ENCODE measurements around the gene RNF222. TPM values are rescaled to one million over a fixed set of nuclear protein-coding genes. Genes with fewer than 3 reads are reported as not detected.

Gene RNF222
- total and polyA plus RNA-seq, 10 of the 15 experiments (the other 5 are each of a cell fraction or from before 2014, with no cell fraction given), result not detected

DNA sequence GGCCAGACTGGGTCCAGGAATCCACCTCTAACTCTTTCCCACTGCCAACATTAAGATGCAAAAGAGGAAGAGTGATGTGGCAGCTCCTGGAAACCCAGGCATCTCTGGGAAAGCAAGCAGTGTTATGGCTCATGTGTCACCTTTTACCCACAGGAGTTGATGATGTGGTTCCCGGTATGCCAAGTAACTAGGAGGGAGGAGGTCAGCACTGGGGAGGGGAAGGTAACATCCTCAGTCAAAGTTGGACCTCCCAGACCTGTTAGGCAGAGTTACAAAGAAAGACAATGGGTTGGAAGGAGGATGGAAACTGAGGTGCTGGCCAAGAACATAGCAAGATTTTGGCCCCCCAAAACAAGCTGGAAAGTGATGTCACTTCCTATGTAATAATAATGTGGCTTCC lies 32.5 kb downstream of the RNF222 start:
- 82% methylated on average over 1 of the region's 1 CpG for WGBS (ENCODE audit: insufficient coverage, insufficient replicate concordance, low lambda C conversion rate, missing lambda C conversion rate)
- no peak overlapping the region for H3K4me2 ChIP-seq (ENCODE audit: control insufficient read depth, insufficient read depth)
- no peaks in the 10 kb centered on the region for H3K27me3 ChIP-seq (replicated peaks in 1 of 2; ENCODE audit: control insufficient read depth in 2 of 2, insufficient read depth in 2 of 2, low read length in 1 of 2)

DNA sequence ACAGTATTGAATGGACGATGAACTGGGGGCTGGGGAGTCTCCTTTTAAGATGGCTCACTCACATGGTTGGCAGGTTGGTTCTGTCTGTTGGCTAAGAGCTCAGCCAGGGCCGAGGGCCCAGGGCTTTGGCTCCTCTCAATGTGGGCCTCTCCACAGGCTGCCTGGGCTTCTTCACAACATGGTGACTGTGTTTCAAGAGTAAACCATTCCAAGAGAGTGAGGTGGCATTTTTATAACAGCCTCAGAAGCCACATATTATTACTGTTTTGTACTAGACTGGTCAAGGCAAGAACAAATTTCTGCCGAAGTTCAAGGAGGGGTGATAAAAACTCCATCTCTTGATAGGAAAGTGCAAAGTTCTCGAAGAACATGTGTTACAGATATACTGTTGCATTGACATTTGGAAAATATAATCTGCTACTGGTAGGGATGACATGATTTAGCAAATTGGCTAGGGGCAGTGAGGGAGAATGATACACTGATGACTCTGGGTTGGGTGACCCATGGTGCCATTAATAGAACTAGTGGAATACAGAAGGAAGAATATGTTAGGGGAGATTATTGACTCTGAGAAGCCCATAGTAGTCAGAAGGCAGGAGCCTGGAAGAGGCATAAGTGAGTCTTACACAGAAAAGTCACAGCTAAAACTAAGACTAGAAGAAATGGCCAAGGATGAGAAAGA lies 34.8 kb downstream of the RNF222 start:
- Histone ChIP-seq H3K9me3 (replicated peaks; ENCODE audit: control insufficient read depth, insufficient read depth, low read length) (no peaks in the 10 kb centered on the region), H2AFZ (ENCODE audit: control insufficient read depth, low read depth, low read length) (no peak overlapping the region), H3K4me1 (ENCODE audit: control insufficient read depth, insufficient read depth, low read length) (no peaks in the 10 kb centered on the region), H3K4me2 (ENCODE audit: control insufficient read depth, insufficient read depth) (no peak overlapping the region), H3K9ac (ENCODE audit: control insufficient read depth, insufficient read depth, low read length) (no peak overlapping the region), H3K79me2 (ENCODE audit: control insufficient read depth, insufficient read depth, low read length) (no peaks in the 10 kb centered on the region), H3K36me3 (ENCODE audit: control insufficient read depth in 2 of 2, insufficient read depth in 2 of 2, low read length in 1 of 2) (no peaks in the 10 kb centered on the region), H3K4me3 (no peak overlapping the region), H3K27ac (ENCODE audit: control insufficient read depth, insufficient read depth) (no peak overlapping the region), H3K27me3 (replicated peaks in 1 of 2; ENCODE audit: control insufficient read depth in 2 of 2, insufficient read depth in 2 of 2, low read length in 1 of 2) (no peaks in the 10 kb centered on the region), H4K20me1 (ENCODE audit: control insufficient read depth, insufficient read depth) (no peaks in the 10 kb centered on the region)
- 28% methylated on average over 4 of the region's 4 CpGs for WGBS (ENCODE audit: insufficient coverage, insufficient replicate concordance, low lambda C conversion rate, missing lambda C conversion rate)
- intact Hi-C loops (cut with micrococcal nuclease; ENCODE audit: unreplicated experiment) (no loop called here), in situ Hi-C loops (cut with MboI) (no loop called here)
- ATAC-seq (no peak), FAIRE-seq (no peak), DNase-seq (ENCODE audit: low read depth, low spot score) (no peak)
- ChIA-PET SMC1A (ENCODE audit: uncharacterized antibody, unreplicated experiment) (no interaction called here), RAD21 (ENCODE audit: unreplicated experiment) (no interaction called here), CTCF (interaction anchor here (1.2 kb wide), 1 partner anchor 14 kb away, joined by 3 read pairs; the partner anchor contains the start of gene KRABD2), POLR2A (no interaction called here)
- BruUV-seq (replicated peaks), result no TSS peak
- TF ChIP-seq, protein P1, sequence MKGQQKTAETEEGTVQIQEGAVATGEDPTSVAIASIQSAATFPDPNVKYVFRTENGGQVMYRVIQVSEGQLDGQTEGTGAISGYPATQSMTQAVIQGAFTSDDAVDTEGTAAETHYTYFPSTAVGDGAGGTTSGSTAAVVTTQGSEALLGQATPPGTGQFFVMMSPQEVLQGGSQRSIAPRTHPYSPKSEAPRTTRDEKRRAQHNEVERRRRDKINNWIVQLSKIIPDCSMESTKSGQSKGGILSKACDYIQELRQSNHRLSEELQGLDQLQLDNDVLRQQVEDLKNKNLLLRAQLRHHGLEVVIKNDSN (IDR thresholded peaks at IDR 0.05; ENCODE audit: borderline replicate concordance, extremely low read length, insufficient read depth, low read depth, low read length), result no peak
- TF ChIP-seq LARP7 (IDR thresholded peaks at IDR 0.05) (no peak), HCFC1 (IDR thresholded peaks at IDR 0.05; ENCODE audit: low read length) (no peak), RAD21 (IDR thresholded peaks at IDR 0.05; ENCODE audit: insufficient read depth, low read depth, low read length) (no peak), NRF1 (conservative IDR thresholded peaks at IDR 0.05; ENCODE audit: low read depth, low read length) (no peak), BRCA1 (IDR thresholded peaks at IDR 0.05; ENCODE audit: low read depth, low read length) (no peak), EGR1 (IDR thresholded peaks at IDR 0.05; ENCODE audit: borderline replicate concordance in 1 of 2, low read depth in 2 of 2, low read length in 2 of 2) (no peak), POLR2AphosphoS2 (IDR thresholded peaks at IDR 0.05; ENCODE audit: low read depth, low read length) (no peak), MXI1 (IDR thresholded peaks at IDR 0.05; ENCODE audit: low read depth, low read length) (no peak), IKZF1 (conservative IDR thresholded peaks at IDR 0.05) (no peak), ASH2L (IDR thresholded peaks at IDR 0.05; ENCODE audit: borderline replicate concordance, low read depth) (no peak)

More for the DNA sequence above, 32.5 kb downstream of the RNF222 start:
- ChIA-PET POLR2A (no interaction called here), RAD21 (ENCODE audit: unreplicated experiment) (no interaction called here), SMC1A (ENCODE audit: uncharacterized antibody, unreplicated experiment) (no interaction called here), CTCF (interaction anchor here (0.7 kb wide), 1 partner anchor 221 kb away, joined by 3 read pairs; no protein-coding TSS in a partner anchor)
- no peak overlapping the region for H3K27ac ChIP-seq (ENCODE audit: control insufficient read depth, insufficient read depth)
- DNase-seq (ENCODE audit: low read depth, low spot score) (no peak), ATAC-seq (no peak), FAIRE-seq (no peak)
- no peaks in the 10 kb centered on the region for H3K9me3 ChIP-seq (replicated peaks; ENCODE audit: control insufficient read depth, insufficient read depth, low read length)
- H3K79me2 ChIP-seq (ENCODE audit: control insufficient read depth, insufficient read depth, low read length), result no peaks in the 10 kb centered on the region
- no peak for TF ChIP-seq NFYA (IDR thresholded peaks at IDR 0.05; ENCODE audit: borderline replicate concordance, low read depth, low read length)
- TF ChIP-seq KDM1A (IDR thresholded peaks at IDR 0.05; ENCODE audit: borderline replicate concordance), result no peak
- TF ChIP-seq MXI1 (IDR thresholded peaks at IDR 0.05; ENCODE audit: low read depth, low read length), result no peak
- TF ChIP-seq RB1 (IDR thresholded peaks at IDR 0.05; ENCODE audit: borderline replicate concordance), result no peak
- TF ChIP-seq, protein P2, sequence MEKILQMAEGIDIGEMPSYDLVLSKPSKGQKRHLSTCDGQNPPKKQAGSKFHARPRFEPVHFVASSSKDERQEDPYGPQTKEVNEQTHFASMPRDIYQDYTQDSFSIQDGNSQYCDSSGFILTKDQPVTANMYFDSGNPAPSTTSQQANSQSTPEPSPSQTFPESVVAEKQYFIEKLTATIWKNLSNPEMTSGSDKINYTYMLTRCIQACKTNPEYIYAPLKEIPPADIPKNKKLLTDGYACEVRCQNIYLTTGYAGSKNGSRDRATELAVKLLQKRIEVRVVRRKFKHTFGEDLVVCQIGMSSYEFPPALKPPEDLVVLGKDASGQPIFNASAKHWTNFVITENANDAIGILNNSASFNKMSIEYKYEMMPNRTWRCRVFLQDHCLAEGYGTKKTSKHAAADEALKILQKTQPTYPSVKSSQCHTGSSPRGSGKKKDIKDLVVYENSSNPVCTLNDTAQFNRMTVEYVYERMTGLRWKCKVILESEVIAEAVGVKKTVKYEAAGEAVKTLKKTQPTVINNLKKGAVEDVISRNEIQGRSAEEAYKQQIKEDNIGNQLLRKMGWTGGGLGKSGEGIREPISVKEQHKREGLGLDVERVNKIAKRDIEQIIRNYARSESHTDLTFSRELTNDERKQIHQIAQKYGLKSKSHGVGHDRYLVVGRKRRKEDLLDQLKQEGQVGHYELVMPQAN (conservative IDR thresholded peaks at IDR 0.05), result no peak
- peaks cover 0 to 6% of the 10 kb centered on the region in 2 experiments; a peak in 1 of 4 replicates for H3K36me3 ChIP-seq (ENCODE audit: control insufficient read depth in 2 of 2, insufficient read depth in 2 of 2, low read length in 1 of 2)
- H3K4me3 ChIP-seq, result no peak overlapping the region
- H3K4me1 ChIP-seq (ENCODE audit: control insufficient read depth, insufficient read depth, low read length), result no peaks in the 10 kb centered on the region
- no peak overlapping the region for H2AFZ ChIP-seq (ENCODE audit: control insufficient read depth, low read depth, low read length)
- in situ Hi-C loops (cut with MboI), result no loop called here
- intact Hi-C loops (cut with micrococcal nuclease; ENCODE audit: unreplicated experiment), result no loop called here
- H3K9ac ChIP-seq (ENCODE audit: control insufficient read depth, insufficient read depth, low read length), result no peak overlapping the region
- no TSS peak for BruUV-seq (replicated peaks)
- no peaks in the 10 kb centered on the region for H4K20me1 ChIP-seq (ENCODE audit: control insufficient read depth, insufficient read depth)
